T-helper 1 cell (primary cell): ENCODE data around the gene TBC1D22A.
A peak's percentile ranks its signal among the peaks of the same experiment; 100 is the strongest.

Experiments used
- DNase-seq, 5 donors: peaks; one replicate each; pipeline ENCODE4 v3.0.0-alpha.2; 2012 to 2020

TBC1D22A gene

GRCh38 chr22:46963672-46964545, 201.5 kb downstream of the TBC1D22A start:
- DNase-seq: no peak

GRCh38 chr22:46964773-46965550, 202.5 kb downstream of the TBC1D22A start:
- no peak for DNase-seq

- no peak for DNase-seq
Measured at GRCh38 chr22:46965555-46966494, 203.4 kb downstream of the TBC1D22A start.

- DNase-seq: no peak
Measured at GRCh38 chr22:46966495-46966845, 204.0 kb downstream of the TBC1D22A start.

GRCh38 chr22:46966846-46967245, 204.4 kb downstream of the TBC1D22A start:
- no peak for DNase-seq

- DNase-seq: no peak
Measured at GRCh38 chr22:46967445-46968358, 205.3 kb downstream of the TBC1D22A start.

- no peak for DNase-seq
Measured at GRCh38 chr22:46968359-46968740, 205.9 kb downstream of the TBC1D22A start.

- DNase-seq: no peak
Measured at GRCh38 chr22:46968848-46969247, 206.4 kb downstream of the TBC1D22A start.

GRCh38 chr22:46969491-46969890, 207.0 kb downstream of the TBC1D22A start:
- peak in 1 of 5 donors; percentile 9 for DNase-seq

GRCh38 chr22:46969961-46970360, 207.5 kb downstream of the TBC1D22A start:
- no peak for DNase-seq

GRCh38 chr22:46970411-46971098, 208.1 kb downstream of the TBC1D22A start:
- DNase-seq: no peak

GRCh38 chr22:46971099-46971763, 208.8 kb downstream of the TBC1D22A start:
- DNase-seq: no peak

GRCh38 chr22:46971764-46972125, 209.3 kb downstream of the TBC1D22A start:
- no peak for DNase-seq

- DNase-seq: no peak
Measured at GRCh38 chr22:46972256-46972655, 209.8 kb downstream of the TBC1D22A start.

GRCh38 chr22:46972901-46973831, 210.7 kb downstream of the TBC1D22A start:
- DNase-seq: no peak

GRCh38 chr22:46974077-46974476, 211.6 kb downstream of the TBC1D22A start:
- no peak for DNase-seq

GRCh38 chr22:46974631-46975585, 212.5 kb downstream of the TBC1D22A start:
- DNase-seq: no peak

GRCh38 chr22:46976143-46976542, 213.7 kb downstream of the TBC1D22A start:
- DNase-seq: no peak
